ENCODE results near the gene DLGAP3. TPM values are rescaled to one million over a fixed set of nuclear protein-coding genes. Genes with fewer than 3 reads are reported as not detected.

The DLGAP3 gene
- total RNA-seq, 6 experiments from 2014 or later = 0.07 TPM; not detected in 5

DNA sequence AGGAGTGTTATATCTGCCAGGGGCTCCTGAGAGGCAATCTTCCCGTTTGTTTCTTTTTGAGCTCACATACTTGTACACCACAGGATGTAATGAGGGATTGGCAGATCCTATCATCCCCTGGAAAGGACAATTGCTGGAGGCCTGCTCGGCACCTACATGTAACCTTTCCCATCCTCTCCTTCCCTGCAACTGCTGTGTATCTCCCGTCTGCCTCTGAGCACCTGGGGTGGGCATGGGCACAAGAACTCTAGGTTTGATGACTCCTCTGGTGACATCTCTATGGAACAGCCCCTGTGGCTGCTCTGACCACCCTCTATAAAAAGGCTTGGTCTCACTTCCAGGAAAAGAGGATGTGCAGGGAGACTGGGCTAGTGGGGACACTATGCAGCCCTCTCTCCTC, 44.9 kb downstream of the DLGAP3 start:
- no peaks in the 10 kb centered on the region for H3K36me3 Mint-ChIP-seq (ENCODE audit: low read depth)
- H3K4me1 Mint-ChIP-seq (ENCODE audit: low read depth) = no peaks in the 10 kb centered on the region
- DNase-seq = no peak
- no peaks in the 10 kb centered on the region for H3K9me3 Mint-ChIP-seq
- H3K4me3 Mint-ChIP-seq = no peak overlapping the region
- no peak overlapping the region for H3K27ac Mint-ChIP-seq
- H3K27me3 Mint-ChIP-seq (ENCODE audit: insufficient read depth) = peaks cover 27% of the 10 kb centered on the region
- TF ChIP-seq, protein P1, sequence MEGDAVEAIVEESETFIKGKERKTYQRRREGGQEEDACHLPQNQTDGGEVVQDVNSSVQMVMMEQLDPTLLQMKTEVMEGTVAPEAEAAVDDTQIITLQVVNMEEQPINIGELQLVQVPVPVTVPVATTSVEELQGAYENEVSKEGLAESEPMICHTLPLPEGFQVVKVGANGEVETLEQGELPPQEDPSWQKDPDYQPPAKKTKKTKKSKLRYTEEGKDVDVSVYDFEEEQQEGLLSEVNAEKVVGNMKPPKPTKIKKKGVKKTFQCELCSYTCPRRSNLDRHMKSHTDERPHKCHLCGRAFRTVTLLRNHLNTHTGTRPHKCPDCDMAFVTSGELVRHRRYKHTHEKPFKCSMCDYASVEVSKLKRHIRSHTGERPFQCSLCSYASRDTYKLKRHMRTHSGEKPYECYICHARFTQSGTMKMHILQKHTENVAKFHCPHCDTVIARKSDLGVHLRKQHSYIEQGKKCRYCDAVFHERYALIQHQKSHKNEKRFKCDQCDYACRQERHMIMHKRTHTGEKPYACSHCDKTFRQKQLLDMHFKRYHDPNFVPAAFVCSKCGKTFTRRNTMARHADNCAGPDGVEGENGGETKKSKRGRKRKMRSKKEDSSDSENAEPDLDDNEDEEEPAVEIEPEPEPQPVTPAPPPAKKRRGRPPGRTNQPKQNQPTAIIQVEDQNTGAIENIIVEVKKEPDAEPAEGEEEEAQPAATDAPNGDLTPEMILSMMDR (IDR thresholded peaks at IDR 0.05) = no peak

DNA sequence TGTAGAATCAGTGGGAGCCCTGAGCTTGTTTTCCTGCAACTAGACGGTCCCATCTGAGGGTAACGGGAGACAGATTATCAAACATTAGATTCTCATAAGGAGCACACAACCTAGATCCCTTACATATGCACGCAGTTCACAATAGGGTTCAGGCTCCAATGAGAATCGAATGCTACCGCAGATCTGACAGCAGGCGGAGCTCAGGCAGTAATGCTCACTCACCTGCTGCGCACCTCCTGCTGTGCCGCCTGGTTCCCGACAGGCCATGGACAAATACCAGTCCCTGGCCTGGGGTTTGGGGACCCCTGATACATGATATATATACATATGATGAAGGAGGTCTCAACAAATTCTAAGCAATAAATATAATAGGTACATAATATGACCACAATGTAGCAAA, 50.2 kb downstream of the DLGAP3 start:
- Mint-ChIP-seq H3K9me3 (no peaks in the 10 kb centered on the region), H3K36me3 (ENCODE audit: low read depth) (no peaks in the 10 kb centered on the region), H3K4me3 (no peak overlapping the region), H3K27ac (no peak overlapping the region), H3K4me1 (ENCODE audit: low read depth) (no peaks in the 10 kb centered on the region), H3K27me3 (ENCODE audit: insufficient read depth) (peaks cover 13% of the 10 kb centered on the region; the same call in 1 of the 2 replicates)
- TF ChIP-seq, protein P1 (IDR thresholded peaks at IDR 0.05) = no peak
- DNase-seq = no peak

DNA sequence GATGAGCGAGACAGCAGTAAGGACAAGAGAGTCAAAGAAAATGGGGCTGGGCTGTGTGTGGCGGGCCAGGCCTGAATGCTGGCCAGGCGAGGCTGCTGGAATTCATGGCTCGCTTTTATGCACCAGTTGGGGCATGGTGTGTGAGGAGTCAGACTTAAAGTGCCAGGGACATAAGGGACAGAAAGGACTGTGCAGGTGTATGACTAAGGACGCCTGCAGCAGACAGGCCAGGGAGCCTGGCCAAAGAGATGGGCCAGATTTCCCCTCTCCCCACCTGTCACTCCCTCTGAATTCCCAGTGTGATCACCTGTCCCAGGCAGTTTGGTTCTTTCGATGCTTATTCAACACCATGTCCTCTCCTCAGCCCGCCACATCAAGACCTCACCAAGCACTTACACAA, 53.0 kb downstream of the DLGAP3 start:
- Mint-ChIP-seq H3K9me3 (no peaks in the 10 kb centered on the region), H3K4me3 (no peak overlapping the region), H3K4me1 (ENCODE audit: low read depth) (no peaks in the 10 kb centered on the region), H3K36me3 (ENCODE audit: low read depth) (no peaks in the 10 kb centered on the region), H3K27me3 (ENCODE audit: insufficient read depth) (peaks cover 28% of the 10 kb centered on the region), H3K27ac (no peak overlapping the region)
- DNase-seq = no peak
- TF ChIP-seq, protein P1 (IDR thresholded peaks at IDR 0.05) = no peak

DNA sequence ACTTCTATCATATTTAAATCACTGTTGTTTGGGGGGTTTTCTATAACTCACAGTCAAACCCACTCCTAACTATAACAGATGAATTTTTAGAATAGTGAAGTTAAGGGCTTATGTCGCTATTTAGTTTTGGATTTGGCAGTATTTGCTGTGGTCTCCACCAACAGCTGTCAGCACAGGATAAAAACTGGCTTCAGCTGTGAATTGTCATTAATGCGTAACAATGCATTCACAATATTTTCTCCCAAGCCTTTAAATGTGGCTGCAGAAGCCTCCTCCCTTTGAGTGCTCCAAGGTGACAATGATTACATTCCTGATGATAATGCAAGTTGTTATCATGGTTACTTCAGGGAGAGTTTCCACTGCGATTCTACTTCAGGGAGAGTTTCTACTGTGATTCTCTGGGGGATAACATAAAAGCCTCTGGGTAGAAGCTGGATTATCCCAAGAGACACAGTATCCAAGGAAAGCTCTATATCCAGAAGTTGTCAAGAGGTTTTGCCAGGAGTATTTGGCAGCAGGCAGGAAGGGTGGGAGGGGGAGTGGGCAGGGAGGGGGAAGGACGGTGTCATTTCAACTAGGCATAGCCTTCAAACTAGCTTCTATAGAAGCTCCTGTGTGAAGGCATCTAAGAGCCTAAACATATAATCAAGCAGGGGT, 55.0 kb downstream of the DLGAP3 start:
- H3K4me3 Mint-ChIP-seq = no peak overlapping the region
- TF ChIP-seq, protein P1 (IDR thresholded peaks at IDR 0.05) = no peak
- H3K4me1 Mint-ChIP-seq (ENCODE audit: low read depth) = no peaks in the 10 kb centered on the region
- DNase-seq = no peak
- peaks cover 36% of the 10 kb centered on the region for H3K27me3 Mint-ChIP-seq (ENCODE audit: insufficient read depth)
- H3K27ac Mint-ChIP-seq = no peak overlapping the region
- H3K36me3 Mint-ChIP-seq (ENCODE audit: low read depth) = no peaks in the 10 kb centered on the region
- H3K9me3 Mint-ChIP-seq = no peaks in the 10 kb centered on the region

DNA sequence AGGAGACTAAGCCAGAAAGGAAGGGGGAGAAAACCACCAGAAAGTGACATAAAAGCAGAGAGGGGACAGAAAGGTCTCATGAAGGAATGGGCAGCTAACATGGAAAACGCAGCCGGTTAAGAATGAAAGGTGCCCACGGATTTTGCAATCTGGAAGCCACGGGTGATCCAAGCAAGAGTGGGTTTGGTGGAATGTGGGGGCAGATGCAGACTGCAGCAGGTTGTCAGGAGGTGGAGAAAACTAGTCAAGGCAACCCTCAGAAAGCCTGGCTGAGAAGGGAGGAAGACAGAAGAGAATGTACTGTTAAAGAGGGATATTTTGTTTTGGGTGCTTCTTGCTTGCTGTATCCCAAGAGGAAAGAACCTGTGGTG, 57.3 kb downstream of the DLGAP3 start:
- Mint-ChIP-seq H3K9me3 (no peaks in the 10 kb centered on the region), H3K4me3 (no peak overlapping the region), H3K27ac (no peak overlapping the region), H3K27me3 (ENCODE audit: insufficient read depth) (peaks cover 40% of the 10 kb centered on the region), H3K4me1 (ENCODE audit: low read depth) (no peaks in the 10 kb centered on the region), H3K36me3 (ENCODE audit: low read depth) (no peaks in the 10 kb centered on the region)
- TF ChIP-seq, protein P1 (IDR thresholded peaks at IDR 0.05) = no peak
- DNase-seq = no peak
